H7 (cell line): ENCODE results near the gene PPM1H. TPM values are rescaled to one million over a fixed set of nuclear protein-coding genes. Genes with fewer than 3 reads are reported as not detected.
"Not testable (repeated sequence)": the region's sequence is repeated elsewhere in the genome, so short reads cannot be mapped to it uniquely, and the experiment has no call there.

Source experiments
- DNase-seq: peaks from one replicate; pipeline ENCODE4 v3.0.0; 2012
- H3K27me3 ChIP-seq: 2 replicates; pipeline ENCODE4 v1.6.0; 2011; ENCODE audit warnings: mild to moderate bottlenecking, low read length; ENCODE audit not compliant: control insufficient read depth, insufficient read depth
- H3K36me3 ChIP-seq: replicated peaks from 2 replicates; pipeline ENCODE4 v1.5.1; 2011; ENCODE audit warnings: low read length; ENCODE audit not compliant: control insufficient read depth, insufficient read depth
- H3K4me3 ChIP-seq: 2 replicates; pipeline ENCODE4 v1.5.1; 2011; ENCODE audit warnings: low read depth, mild to moderate bottlenecking, control low read depth, low read length, moderate library complexity; ENCODE audit not compliant: insufficient read depth
- total RNA-seq: library from RNA; depleted of rRNA; stranded (reverse); fragments of >200 nt; shearing (Covaris generic); gene quantifications from 2 replicates; pipeline ENCODE4 v1.2.3, GENCODE V29; 2014

PPM1H gene
- total RNA-seq, 1 experiment from 2014 or later: 17.0 TPM

DNA sequence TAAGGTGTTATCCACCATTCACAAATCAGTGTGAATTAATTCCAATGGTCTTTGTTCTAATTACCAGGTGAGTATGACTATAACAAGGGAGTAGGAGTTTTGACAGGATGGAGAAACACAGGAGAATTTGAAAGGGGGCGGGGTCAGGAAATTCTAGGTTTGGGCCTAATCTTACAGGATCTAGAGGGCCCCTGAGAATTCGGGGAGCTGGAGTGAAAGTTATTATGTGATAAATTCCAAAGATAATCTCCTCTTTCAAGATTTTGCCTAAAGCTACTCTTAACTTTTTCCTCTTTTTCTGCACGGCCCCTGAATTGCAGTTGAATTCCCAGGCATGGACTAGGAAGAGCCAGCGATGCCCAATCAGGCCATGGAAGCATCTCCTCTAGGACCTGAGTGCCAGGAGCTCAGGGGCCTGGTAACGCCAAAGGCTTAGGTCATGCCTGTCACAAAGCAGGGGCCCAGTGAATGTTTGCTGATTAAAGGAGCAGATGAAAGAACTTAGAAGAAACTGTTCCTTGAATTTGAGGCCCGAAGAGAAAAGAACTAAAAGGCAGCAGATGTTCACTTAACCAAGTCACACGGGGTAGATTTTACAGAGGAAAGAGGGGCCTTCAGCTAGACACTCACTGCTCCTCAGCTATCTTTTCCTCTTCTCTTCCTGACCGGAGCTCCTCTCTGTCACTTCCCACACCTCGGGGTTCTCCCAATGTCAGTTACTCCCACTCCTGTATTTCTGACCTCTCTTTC, 195.5 kb downstream of the PPM1H start:
- Histone ChIP-seq H3K27me3 (no peaks in the 10 kb centered on the region), H3K4me3 (no peak overlapping the region), H3K36me3 (no peaks in the 10 kb centered on the region; the same call in 1 of the 2 replicates)
- no peak for DNase-seq

- Histone ChIP-seq H3K36me3 (no peaks in the 10 kb centered on the region; the same call in 1 of the 2 replicates), H3K27me3 (no peaks in the 10 kb centered on the region), H3K4me3 (no peak overlapping the region)
- DNase-seq: peak; percentile 60
Observed at GRCh38 chr12:62738616-62739015, 196.3 kb downstream of the PPM1H start.

GRCh38 chr12:62738105-62738504, 196.8 kb downstream of the PPM1H start:
- H3K4me3 ChIP-seq: no peak overlapping the region
- H3K36me3 ChIP-seq: no peaks in the 10 kb centered on the region; the same call in 1 of the 2 replicates
- no peaks in the 10 kb centered on the region for H3K27me3 ChIP-seq
- no peak for DNase-seq

- no peaks in the 10 kb centered on the region; the same call in 1 of the 2 replicates for H3K36me3 ChIP-seq
- no peak for DNase-seq
- H3K4me3 ChIP-seq: no peak overlapping the region
- H3K27me3 ChIP-seq: no peaks in the 10 kb centered on the region
Observed at GRCh38 chr12:62737615-62738014, 197.3 kb downstream of the PPM1H start.

DNA sequence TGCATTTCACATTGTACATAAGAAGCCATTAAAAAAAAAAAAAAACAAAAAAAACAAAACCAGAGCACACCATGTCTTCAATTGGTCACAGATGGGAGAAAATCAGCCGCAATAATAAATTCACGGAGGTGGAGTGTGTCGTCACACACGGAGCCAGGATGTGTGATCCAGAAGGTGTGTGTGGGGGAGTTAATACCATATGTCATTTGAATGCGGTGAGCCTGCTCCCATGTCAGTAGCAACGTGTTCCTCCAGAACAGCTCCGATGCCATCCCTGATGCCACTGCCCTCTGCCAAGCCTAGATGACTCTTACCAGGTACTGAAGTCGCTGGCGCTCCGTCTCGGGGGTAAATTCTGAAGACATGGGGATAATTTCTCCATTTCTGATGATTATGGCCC, 197.8 kb downstream of the PPM1H start:
- H3K4me3 ChIP-seq: no peak overlapping the region
- H3K36me3 ChIP-seq: no peaks in the 10 kb centered on the region; the same call in 1 of the 2 replicates
- no peak for DNase-seq
- no peaks in the 10 kb centered on the region for H3K27me3 ChIP-seq

GRCh38 chr12:62736596-62736995, 198.4 kb downstream of the PPM1H start:
- Histone ChIP-seq H3K36me3 (no peaks in the 10 kb centered on the region; the same call in 1 of the 2 replicates), H3K4me3 (no peak overlapping the region), H3K27me3 (no peaks in the 10 kb centered on the region)
- DNase-seq: no peak

GRCh38 chr12:62732861-62733427, 202.0 kb downstream of the PPM1H start:
- Histone ChIP-seq H3K27me3 (no peaks in the 10 kb centered on the region), H3K4me3 (no peak overlapping the region), H3K36me3 (no peaks in the 10 kb centered on the region; the same call in 1 of the 2 replicates)
- DNase-seq: no peak

DNA sequence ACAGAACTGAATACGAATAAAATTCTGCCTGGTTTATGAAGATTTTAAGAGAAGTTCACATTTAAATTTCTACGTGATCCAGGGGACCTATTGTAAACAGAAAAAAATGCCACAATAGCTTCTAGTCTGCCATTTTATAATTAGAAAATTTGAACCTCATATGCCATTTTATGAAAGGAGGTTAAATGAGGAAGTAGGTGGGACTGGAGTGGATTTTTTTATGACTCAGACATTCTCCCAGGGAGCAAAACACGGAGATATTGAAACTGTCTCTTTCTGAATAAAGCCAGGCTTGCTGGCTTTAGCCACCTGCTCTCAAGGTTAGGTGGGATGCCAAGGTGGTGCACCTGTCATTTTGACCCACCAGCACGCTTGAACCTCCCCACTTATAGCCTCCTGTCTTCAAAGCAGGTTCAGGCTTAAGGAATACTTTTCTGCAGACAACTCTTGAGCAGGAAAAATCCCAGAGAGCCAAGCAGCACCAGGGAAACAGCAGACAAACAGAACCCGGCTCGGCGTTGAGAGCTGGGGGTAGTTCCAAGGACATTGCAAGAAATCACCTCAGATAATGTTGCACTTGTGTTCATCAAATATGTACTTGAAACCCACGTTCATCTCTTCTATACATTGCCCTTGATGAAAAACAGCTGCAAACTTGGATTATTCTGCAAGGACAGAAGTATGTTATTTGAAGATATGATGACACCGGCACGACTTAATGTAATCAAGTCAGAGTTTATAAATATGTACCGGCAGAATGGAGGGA, 203.7 kb downstream of the PPM1H start:
- DNase-seq: no peak
- H3K27me3 ChIP-seq: no peaks in the 10 kb centered on the region
- no peak overlapping the region for H3K4me3 ChIP-seq
- H3K36me3 ChIP-seq: no peaks in the 10 kb centered on the region; the same call in 1 of the 2 replicates

GRCh38 chr12:62730649-62731048, 204.3 kb downstream of the PPM1H start:
- Histone ChIP-seq H3K27me3 (no peaks in the 10 kb centered on the region), H3K36me3 (no peaks in the 10 kb centered on the region), H3K4me3 (no peak overlapping the region)
- no peak for DNase-seq

DNA sequence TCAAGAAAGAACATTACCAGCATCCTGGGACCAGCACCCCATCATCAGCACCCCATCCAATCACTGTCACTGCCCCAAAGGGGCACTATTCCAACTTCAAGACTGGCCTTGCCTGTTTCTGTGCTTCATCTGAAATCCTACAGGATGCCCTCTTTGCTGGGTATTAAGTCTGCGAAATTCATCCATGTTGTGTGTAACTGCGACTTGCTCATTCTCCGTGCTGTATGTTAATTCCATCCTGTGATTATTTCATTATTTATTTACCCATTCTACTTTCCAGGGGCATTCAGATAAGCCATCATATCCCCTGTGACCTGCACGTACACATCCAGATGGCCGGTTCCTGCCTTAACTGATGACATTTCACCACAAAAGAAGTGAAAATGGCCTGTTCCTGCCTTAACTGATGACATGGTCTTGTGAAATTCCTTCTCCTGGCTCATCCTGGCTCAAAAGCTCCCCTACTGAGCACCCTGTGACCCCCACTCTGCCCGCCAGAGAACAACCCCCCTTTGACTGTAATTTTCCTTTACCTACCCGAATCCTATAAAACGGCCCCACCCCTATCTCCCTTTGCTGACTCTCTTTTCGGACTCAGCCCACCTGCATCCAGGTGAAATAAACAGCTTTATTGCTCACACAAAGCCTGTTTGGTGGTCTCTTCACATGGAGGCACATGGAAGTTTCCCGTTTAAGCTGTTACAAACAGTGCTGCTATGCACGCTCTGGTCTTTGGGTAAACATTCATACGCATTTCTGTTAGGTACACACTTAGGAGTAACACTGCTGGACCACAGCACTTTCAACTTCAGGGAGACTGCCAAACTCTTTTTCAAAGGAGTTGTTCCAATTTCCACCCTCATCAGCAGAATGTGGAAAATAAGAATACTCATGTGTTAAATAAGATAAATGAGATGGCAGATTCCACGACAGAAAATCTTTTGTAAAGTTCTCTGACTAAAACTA, 205.1 kb downstream of the PPM1H start:
- H3K4me3 ChIP-seq, H3K27me3 ChIP-seq, DNase-seq, H3K36me3 ChIP-seq: not testable (repeated sequence)

- DNase-seq: no peak
- Histone ChIP-seq H3K4me3 (no peak overlapping the region), H3K36me3 (no peaks in the 10 kb centered on the region), H3K27me3 (no peaks in the 10 kb centered on the region)
Observed at GRCh38 chr12:62728741-62729140, 206.2 kb downstream of the PPM1H start.

DNA sequence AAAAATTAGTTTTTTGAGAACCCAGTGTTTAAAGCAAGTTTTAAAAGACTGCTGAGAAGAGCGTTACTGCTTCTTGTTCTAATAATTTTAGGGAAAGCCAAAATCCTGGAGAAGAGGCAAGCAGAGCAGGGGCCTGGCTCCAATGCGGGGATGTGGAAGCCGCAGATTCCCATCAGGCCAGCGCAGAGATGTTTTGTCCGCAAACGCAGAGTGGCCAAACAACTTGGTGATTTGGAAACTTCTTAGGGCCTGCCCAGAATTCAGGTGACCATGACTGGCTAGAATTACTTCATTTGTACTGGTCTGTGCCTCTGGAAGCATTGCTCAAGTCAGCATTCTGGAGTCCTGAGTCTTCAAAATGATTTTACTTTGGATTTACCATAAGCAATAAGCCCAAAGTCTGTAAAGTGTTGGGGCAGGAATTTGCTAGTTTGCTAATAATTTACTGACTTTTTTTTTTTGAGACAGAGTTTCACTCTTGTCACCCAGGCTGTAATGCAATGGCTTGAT, 208.4 kb downstream of the PPM1H start:
- no peak for DNase-seq
- H3K4me3 ChIP-seq: no peak overlapping the region

DNA sequence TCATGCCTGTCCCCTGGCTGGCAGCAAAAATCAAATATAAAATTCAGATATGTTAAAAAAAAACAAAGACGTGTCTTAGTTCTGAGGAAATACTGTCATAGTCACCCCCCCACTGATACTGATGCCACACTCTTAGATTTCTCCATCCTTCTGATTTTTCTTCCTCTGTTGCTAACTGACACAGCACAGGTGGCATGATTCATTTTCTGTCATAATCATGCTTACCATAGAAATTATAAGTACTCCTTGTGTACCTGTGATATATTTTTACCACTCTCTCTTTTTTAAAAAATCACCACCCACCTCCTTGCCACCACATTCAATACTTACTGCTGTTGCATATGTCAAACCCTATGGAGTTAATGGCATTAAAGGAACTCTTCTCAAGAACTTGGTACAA, 209.2 kb downstream of the PPM1H start:
- DNase-seq: no peak
- H3K4me3 ChIP-seq: no peak overlapping the region
- no peaks in the 10 kb centered on the region for H3K36me3 ChIP-seq
- no peaks in the 10 kb centered on the region for H3K27me3 ChIP-seq

More for the DNA sequence above, 208.4 kb downstream of the PPM1H start:
- no peaks in the 10 kb centered on the region for H3K36me3 ChIP-seq
- H3K27me3 ChIP-seq: no peaks in the 10 kb centered on the region
